Right lobe of liver (tissue), 6 donors: ENCODE measurements around the gene COPRS. TPM values are rescaled to one million over a fixed set of nuclear protein-coding genes. Genes with fewer than 3 reads are reported as not detected.

Experiments used
- ATAC-seq, 4 donors: fragments of 200-7000 bp; cut with Tn5 transposase; one replicate each; pipeline ENCODE4 v1.9.1; 2020; ENCODE audit warnings: mild to moderate bottlenecking in 4 of 4, moderate library complexity in 4 of 4
- DNase-seq, 3 donors: peaks; one replicate each; pipeline ENCODE4 v3.0.0-alpha.2; 2020
- H3K27ac ChIP-seq, 3 donors: fragments of 200-600 bp; one replicate each; pipeline ENCODE4 v1.8.0; 2022
- H3K27me3 ChIP-seq, 2 donors: fragments of 200-600 bp; one replicate each; pipeline ENCODE4 v1.8.0; 2022
- H3K36me3 ChIP-seq, 4 donors: fragments of 200-600 bp; sonication (generic) in 1 of 4; one replicate each; pipeline versions ENCODE4 v1.5.1 to v1.8.0; 2017 to 2022; ENCODE audit warnings: control low read depth in 1 of 4
- H3K4me1 ChIP-seq, 4 donors: fragments of 200-600 bp; sonication (generic) in 1 of 4; one replicate each; pipeline versions ENCODE4 v1.5.1 to v1.8.0; 2017 to 2022; ENCODE audit warnings: control low read depth in 1 of 4
- H3K4me3 ChIP-seq, 3 donors: fragments of 200-600 bp; one replicate each; pipeline ENCODE4 v1.8.0; 2022
- H3K9me3 ChIP-seq, 4 donors: fragments of 200-600 bp; sonication (generic) in 1 of 4; one replicate each; pipeline versions ENCODE4 v1.5.1 to v1.8.0; 2017 to 2022; ENCODE audit warnings: control low read depth in 1 of 4
- CTCF ChIP-seq, 4 donors: fragments of 200-600 bp in 3 of 4; fragments of 450-650 bp in 1 of 4; IDR thresholded peaks; one replicate each; pipeline versions ENCODE4 v1.5.1 to v1.8.0; 2016 to 2022; ENCODE audit warnings: antibody characterized with exemption in 4 of 4, mild to moderate bottlenecking in 2 of 4
- POLR2A ChIP-seq: fragments of 450-650 bp; IDR thresholded peaks from one replicate; pipeline ENCODE4 v1.6.1; 2017; ENCODE audit warnings: antibody characterized with exemption, mild to moderate bottlenecking
- WGBS: methylation state at CpG from one replicate; pipeline ENCODE4 v1.1.6; 2018; ENCODE audit warnings: low coverage, low lambda C conversion rate; ENCODE audit not compliant: insufficient coverage; ENCODE audit errors: missing lambda C conversion rate; 5-methylcytosine and 5-hydroxymethylcytosine counted together
- intact Hi-C, 2 donors: fragments of 100-400 bp; cut with DNase I; formaldehyde crosslinking; loops; one replicate each; pipeline versions ENCODE4 v1.11.2 to v1.14.1; 2022
- total RNA-seq, 6 experiments: library from RNA; depleted of rRNA in 2 of 6; stranded (reverse); fragments of >200 nt in 2 of 6; fragmentation: NEBNext Ultra II Directional in 3 of 6; extraction: Animal tissue kit (Norgen Biotek cat#: 25700) in 3 of 6; gene quantifications; one replicate each; pipeline versions ENCODE4 v1.1.0 to v1.2.4, GENCODE V29; 2016 to 2023
- donor health status: DM: no; HTN: yes; CAD: no.
- donor health status: DM: no; HTN: no; CAD: no.
- donor health status: DM: no; HTN: no; CAD: no.
- donor health status: DM: no; HTN: yes; CAD: no.
- donor health status: DM: no; HTN: yes; CAD: no.

Gene COPRS
- total RNA-seq, 6 experiments from 2014 or later = 17.1 to 49.4 (median 24.0) TPM

- H3K9me3 ChIP-seq = no peaks in the 10 kb centered on the region
- H3K4me3 ChIP-seq = no peak overlapping the region
- H3K27ac ChIP-seq = peak overlapping the region in 2 of 3 donors; percentile 26 to 27
- intact Hi-C loops = no loop called here
- no peaks in the 10 kb centered on the region for H3K36me3 ChIP-seq
- DNase-seq (no peak), ATAC-seq (no peak)
- no peaks in the 10 kb centered on the region for H3K27me3 ChIP-seq
- WGBS = 90% methylated on average over 4 of the region's 4 CpGs
- H3K4me1 ChIP-seq = peaks cover 0 to 39% (median 12%) of the 10 kb centered on the region in 4 donors
- TF ChIP-seq CTCF (IDR thresholded peaks at IDR 0.05) (no peak), POLR2A (no peak)
Measured at GRCh38 chr17:31808521-31809050, 50.5 kb downstream of the COPRS start.

- H3K9me3 ChIP-seq = no peaks in the 10 kb centered on the region
- intact Hi-C loops = no loop called here
- H3K27ac ChIP-seq = peak overlapping the region in 2 of 3 donors; percentile 26 to 27
- ATAC-seq (peak in 3 of 4 donors; percentile 4 to 13 (median 4)), DNase-seq (no peak)
- no peak for TF ChIP-seq CTCF (IDR thresholded peaks at IDR 0.05)
- TF ChIP-seq POLR2A = no peak
- H3K4me1 ChIP-seq = peaks cover 0 to 43% (median 12%) of the 10 kb centered on the region in 4 donors
- no peaks in the 10 kb centered on the region for H3K36me3 ChIP-seq
- H3K4me3 ChIP-seq = no peak overlapping the region
- no peaks in the 10 kb centered on the region for H3K27me3 ChIP-seq
Measured at GRCh38 chr17:31807846-31808245, 51.2 kb downstream of the COPRS start.

- peak overlapping the region in 1 of 3 donors; percentile 27 for H3K27ac ChIP-seq
- intact Hi-C loops = no loop called here
Measured at GRCh38 chr17:31806921-31807320, 52.1 kb downstream of the COPRS start.

GRCh38 chr17:31803494-31804213 is 55.4 kb downstream of the COPRS start:
- DNase-seq = peak in 1 of 3 donors; percentile 67
- Histone ChIP-seq H3K4me3 (peak overlapping the region in 1 of 3 donors; percentile 2), H3K36me3 (no peaks in the 10 kb centered on the region), H3K9me3 (no peaks in the 10 kb centered on the region), H3K27me3 (no peaks in the 10 kb centered on the region), H3K27ac (peak overlapping the region; percentile 79 to 93 (median 87)), H3K4me1 (peaks cover 0 to 39% (median 9%) of the 10 kb centered on the region in 4 donors)
- 20% methylated on average over 11 of the region's 11 CpGs for WGBS
- ATAC-seq = peak; percentile 70 to 85 (median 80)
- intact Hi-C loops = no loop called here
- TF ChIP-seq CTCF (IDR thresholded peaks at IDR 0.05) = peak in 1 of 4 donors; percentile 23
- TF ChIP-seq POLR2A = peak; percentile 94

More at GRCh38 chr17:31806921-31807320, 52.1 kb downstream of the COPRS start:
- peaks cover 0 to 43% (median 12%) of the 10 kb centered on the region in 4 donors for H3K4me1 ChIP-seq
- no peaks in the 10 kb centered on the region for H3K9me3 ChIP-seq
- no peak overlapping the region for H3K4me3 ChIP-seq
- DNase-seq (no peak), ATAC-seq (no peak)
- TF ChIP-seq CTCF (IDR thresholded peaks at IDR 0.05) = no peak
- no peaks in the 10 kb centered on the region for H3K27me3 ChIP-seq
- 95% methylated on average over 2 of the region's 4 CpGs for WGBS
- no peaks in the 10 kb centered on the region for H3K36me3 ChIP-seq
